ENCODE results near the gene GPR156. TPM values are rescaled to one million over a fixed set of nuclear protein-coding genes. Genes with fewer than 3 reads are reported as not detected.

The GPR156 gene
- polyA plus RNA-seq, 2 of the 4 experiments (the other 2 are of a cell fraction): 0.43 to 0.68 TPM

DNA sequence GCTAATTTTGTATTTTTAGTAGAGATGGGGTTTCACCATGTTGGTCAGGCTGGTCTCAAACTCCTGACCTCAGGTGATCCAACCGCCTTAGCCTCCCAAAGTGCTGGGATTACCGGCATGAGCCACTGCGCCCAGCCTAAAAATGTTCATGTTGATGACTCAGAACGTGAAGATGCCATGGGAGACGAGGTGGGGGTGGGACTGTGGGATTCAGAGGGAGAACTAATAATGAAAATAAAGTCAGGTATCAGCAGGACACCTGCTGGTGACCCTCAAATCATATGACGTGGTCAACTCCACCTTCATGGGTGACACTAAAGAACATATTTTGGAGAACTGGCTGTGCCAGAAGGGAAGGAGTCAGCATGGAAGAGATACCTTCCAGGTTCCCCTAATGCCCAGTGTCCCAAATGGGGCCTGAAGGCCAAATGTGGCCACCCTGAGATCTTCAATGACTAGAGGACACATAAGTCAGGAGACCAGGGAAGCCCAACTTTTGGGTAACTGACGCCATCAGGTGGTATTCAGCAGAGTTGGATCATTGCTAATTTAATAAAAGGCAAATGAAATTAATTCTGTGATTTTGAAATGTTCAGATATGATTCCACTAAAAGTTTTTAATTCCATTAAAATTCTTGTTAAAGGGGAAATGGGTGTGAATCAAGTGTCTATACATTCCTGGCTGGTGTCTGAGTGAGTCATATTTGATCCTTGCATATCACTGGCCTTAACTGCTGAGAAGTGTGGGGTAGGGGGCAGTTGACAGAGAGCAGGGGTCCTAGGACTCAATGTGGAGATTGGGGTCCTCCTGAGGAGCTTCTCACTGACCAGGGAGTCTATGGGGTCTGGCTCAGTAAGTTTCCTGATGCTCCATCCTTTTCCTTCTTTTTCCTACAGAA is 102.2 kb downstream of the GPR156 start:
- ChIA-PET CTCF (interaction anchor here (0.7 to 3.1 kb wide), 11 partner anchors 8 to 352 kb away, joined by 3 to 16 read pairs (median 3); no protein-coding TSS in a partner anchor), POLR2A (interaction anchor here (1.5 kb wide), 1 partner anchor 88 kb away, joined by 6 read pairs; the partner anchor contains the start of gene GSK3B)
- Histone ChIP-seq H3K9me3 (no peaks in the 10 kb centered on the region), H3K4me1 (peaks cover 25% of the 10 kb centered on the region), H3K4me2 (peak overlapping the region; percentile 40), H3K27ac (peak overlapping the region; percentile 7 to 50; a peak in 4 of 6 replicates), H3K4me3 (no peak overlapping the region)
- TF ChIP-seq RARB (CRISPR knock-in tag; IDR thresholded peaks at IDR 0.05): no peak
- TF ChIP-seq, protein P1, sequence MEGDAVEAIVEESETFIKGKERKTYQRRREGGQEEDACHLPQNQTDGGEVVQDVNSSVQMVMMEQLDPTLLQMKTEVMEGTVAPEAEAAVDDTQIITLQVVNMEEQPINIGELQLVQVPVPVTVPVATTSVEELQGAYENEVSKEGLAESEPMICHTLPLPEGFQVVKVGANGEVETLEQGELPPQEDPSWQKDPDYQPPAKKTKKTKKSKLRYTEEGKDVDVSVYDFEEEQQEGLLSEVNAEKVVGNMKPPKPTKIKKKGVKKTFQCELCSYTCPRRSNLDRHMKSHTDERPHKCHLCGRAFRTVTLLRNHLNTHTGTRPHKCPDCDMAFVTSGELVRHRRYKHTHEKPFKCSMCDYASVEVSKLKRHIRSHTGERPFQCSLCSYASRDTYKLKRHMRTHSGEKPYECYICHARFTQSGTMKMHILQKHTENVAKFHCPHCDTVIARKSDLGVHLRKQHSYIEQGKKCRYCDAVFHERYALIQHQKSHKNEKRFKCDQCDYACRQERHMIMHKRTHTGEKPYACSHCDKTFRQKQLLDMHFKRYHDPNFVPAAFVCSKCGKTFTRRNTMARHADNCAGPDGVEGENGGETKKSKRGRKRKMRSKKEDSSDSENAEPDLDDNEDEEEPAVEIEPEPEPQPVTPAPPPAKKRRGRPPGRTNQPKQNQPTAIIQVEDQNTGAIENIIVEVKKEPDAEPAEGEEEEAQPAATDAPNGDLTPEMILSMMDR (IDR thresholded peaks at IDR 0.05): peak; percentile 64
- TF ChIP-seq RAD21 (conservative IDR thresholded peaks at IDR 0.05 in 1 of 2, IDR thresholded peaks at IDR 0.05 in 1 of 2): peak; percentile 69 to 84
- TF ChIP-seq KDM5A (IDR thresholded peaks at IDR 0.05): no peak
- no peak for TF ChIP-seq FOSL2 (IDR thresholded peaks at IDR 0.05)
- 0 out of 2 replicates have a peak, but pooled peaks have one; percentile 23 for TF ChIP-seq FOSL2 (CRISPR knock-in tag; IDR thresholded peaks at IDR 0.05)
- TF ChIP-seq JUN (IDR thresholded peaks at IDR 0.05): no peak
- TF ChIP-seq EP300 (IDR thresholded peaks at IDR 0.05): no peak
- peak; percentile 78 for TF ChIP-seq SMC3 (IDR thresholded peaks at IDR 0.05)
- ATAC-seq (peak in 1 of 2 experiments; percentile 65; a peak in 3 of 6 replicates), DNase-seq (ENCODE audit: low read depth in 1 of 2, low spot score in 1 of 2) (peak in 1 of 2 experiments; percentile 34), FAIRE-seq (no peak)
- WGBS (ENCODE audit: missing lambda C conversion rate): 36% methylated on average over 6 of the region's 7 CpGs

- DNase-seq (ENCODE audit: low read depth in 1 of 2, low spot score in 1 of 2) (no peak), ATAC-seq (no peak), FAIRE-seq (no peak)
- CTCF ChIA-PET: interaction anchor here (0.9 to 3.1 kb wide), 6 partner anchors 13 to 350 kb away, joined by 3 to 16 read pairs (median 4); no protein-coding TSS in a partner anchor
- POLR2A ChIA-PET: interaction anchor here (1.0 kb wide), 1 partner anchor 87 kb away, joined by 3 read pairs; no protein-coding TSS in a partner anchor
- Histone ChIP-seq H3K9me3 (no peaks in the 10 kb centered on the region), H3K4me1 (peaks cover 35% of the 10 kb centered on the region), H3K4me2 (no peak overlapping the region), H3K27ac (peak overlapping the region in 1 of 2 experiments; percentile 50; a peak in 3 of 6 replicates), H3K4me3 (no peak overlapping the region)
- no peak for TF ChIP-seq MAZ (IDR thresholded peaks at IDR 0.05; ENCODE audit: borderline replicate concordance, low read depth, low read length)
- TF ChIP-seq, protein P1 (IDR thresholded peaks at IDR 0.05): no peak
- TF ChIP-seq PBX3 (IDR thresholded peaks at IDR 0.05): no peak
- TF ChIP-seq BCL3 (IDR thresholded peaks at IDR 0.05): no peak
- no peak for TF ChIP-seq HOXB5 (CRISPR knock-in tag; IDR thresholded peaks at IDR 0.05)
- no peak for TF ChIP-seq ZSCAN20 (CRISPR knock-in tag; IDR thresholded peaks at IDR 0.05)
- no peak for TF ChIP-seq RARB (CRISPR knock-in tag; IDR thresholded peaks at IDR 0.05)
- TF ChIP-seq NR3C1 (IDR thresholded peaks at IDR 0.05): no peak
- no peak for TF ChIP-seq MYC (IDR thresholded peaks at IDR 0.05; ENCODE audit: borderline replicate concordance, low read length)
- TF ChIP-seq POLR2AphosphoS2 (conservative IDR thresholded peaks at IDR 0.05; ENCODE audit: low read length): no peak
- TF ChIP-seq GATA3 (IDR thresholded peaks at IDR 0.05; ENCODE audit: borderline replicate concordance): no peak
- TF ChIP-seq RAD21 (conservative IDR thresholded peaks at IDR 0.05 in 1 of 2, IDR thresholded peaks at IDR 0.05 in 1 of 2): peak; percentile 10 to 25; a peak in 1 of 5 replicates
- no peak for TF ChIP-seq ATOH8 (CRISPR knock-in tag; IDR thresholded peaks at IDR 0.05; ENCODE audit: low read depth)
- no peak for TF ChIP-seq BHLHE40 (IDR thresholded peaks at IDR 0.05; ENCODE audit: low read depth, low read length)
- TF ChIP-seq JUN (IDR thresholded peaks at IDR 0.05): no peak
- no peak for TF ChIP-seq MAFK (IDR thresholded peaks at IDR 0.05; ENCODE audit: partially characterized antibody)
- peak; percentile 16; the same call in 1 of the 3 replicates for TF ChIP-seq SMC3 (IDR thresholded peaks at IDR 0.05)
- TF ChIP-seq POLR2A (IDR thresholded peaks at IDR 0.05; ENCODE audit: low read length): no peak
- WGBS (ENCODE audit: missing lambda C conversion rate): 97% methylated on average over 1 of the region's 1 CpG
Observed at GRCh38 chr3:120181632-120182031, 103.4 kb downstream of the GPR156 start.

All from A549 (cell line).